HEK293 (cell line): Measurements from ENCODE around the gene IGF2BP2.
A peak's percentile ranks its signal among the peaks of the same experiment; 100 is the strongest.

Source experiments
- SETDB1 ChIP-seq: IDR thresholded peaks from one replicate; pipeline ENCODE4 v1.6.1; 2017; ENCODE audit warnings: mild to moderate bottlenecking, low read length, moderate library complexity, mixed read lengths; ENCODE audit not compliant: insufficient read length
- ZFP37 ChIP-seq: fragments of 450-650 bp; formaldehyde crosslinking; IDR thresholded peaks from 2 replicates; pipeline ENCODE4 v1.5.1; 2016; ENCODE audit warnings: missing biosample characterization, missing genetic modification characterization
- ZNF24 ChIP-seq: fragments of 450-650 bp; formaldehyde crosslinking; IDR thresholded peaks from 2 replicates; pipeline ENCODE4 v1.5.1; 2016; ENCODE audit warnings: missing biosample characterization, missing genetic modification characterization
- ZNF548 ChIP-seq: fragments of 450-650 bp; formaldehyde crosslinking; IDR thresholded peaks from 2 replicates; pipeline ENCODE4 v1.5.1; 2016; ENCODE audit warnings: missing biosample characterization, missing genetic modification characterization
- ZNF549 ChIP-seq: fragments of 450-650 bp; IDR thresholded peaks from 2 replicates; pipeline ENCODE4 v1.5.1; 2018; ENCODE audit warnings: missing biosample characterization, missing genetic modification characterization, mild to moderate bottlenecking, inconsistent platforms, moderate library complexity
- ZNF701 ChIP-seq: fragments of 450-650 bp; formaldehyde crosslinking; IDR thresholded peaks from 2 replicates; pipeline ENCODE4 v1.5.1; 2016; ENCODE audit warnings: missing biosample characterization, missing genetic modification characterization

GRCh38 chr3:185807445-185808068 is 17.3 kb downstream of the IGF2BP2 start:
- TF ChIP-seq SETDB1 (peak; percentile 98), ZNF549 (tag by site-specific recombination) (no peak), ZNF548 (tag by site-specific recombination) (no peak), ZNF24 (tag by site-specific recombination) (peak; percentile 89), ZFP37 (peak; percentile 96; the same call in 1 of the 2 replicates), ZNF701 (no peak)
